GM18861 (cell line): ENCODE data around the gene CCND2.

ENCODE experiments used
- ATAC-seq: cut with Tn5 transposase; IDR thresholded peaks from one replicate; pipeline ENCODE4 v1.9.1; 2021; ENCODE audit not compliant: unreplicated experiment

The CCND2 gene

DNA sequence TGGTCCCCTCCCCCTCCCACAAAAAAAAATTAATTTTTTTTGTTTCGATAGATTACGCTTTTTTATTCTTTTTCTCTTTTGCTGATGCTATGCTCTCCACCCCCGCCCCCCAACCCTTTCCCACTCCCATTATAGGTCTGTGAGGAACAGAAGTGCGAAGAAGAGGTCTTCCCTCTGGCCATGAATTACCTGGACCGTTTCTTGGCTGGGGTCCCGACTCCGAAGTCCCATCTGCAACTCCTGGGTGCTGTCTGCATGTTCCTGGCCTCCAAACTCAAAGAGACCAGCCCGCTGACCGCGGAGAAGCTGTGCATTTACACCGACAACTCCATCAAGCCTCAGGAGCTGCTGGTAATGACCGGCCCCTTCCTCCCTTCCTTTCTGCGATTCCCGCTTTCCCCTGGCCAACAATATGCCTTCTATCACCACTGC lies 2.3 kb downstream of the CCND2 start:
- no peak for ATAC-seq

DNA sequence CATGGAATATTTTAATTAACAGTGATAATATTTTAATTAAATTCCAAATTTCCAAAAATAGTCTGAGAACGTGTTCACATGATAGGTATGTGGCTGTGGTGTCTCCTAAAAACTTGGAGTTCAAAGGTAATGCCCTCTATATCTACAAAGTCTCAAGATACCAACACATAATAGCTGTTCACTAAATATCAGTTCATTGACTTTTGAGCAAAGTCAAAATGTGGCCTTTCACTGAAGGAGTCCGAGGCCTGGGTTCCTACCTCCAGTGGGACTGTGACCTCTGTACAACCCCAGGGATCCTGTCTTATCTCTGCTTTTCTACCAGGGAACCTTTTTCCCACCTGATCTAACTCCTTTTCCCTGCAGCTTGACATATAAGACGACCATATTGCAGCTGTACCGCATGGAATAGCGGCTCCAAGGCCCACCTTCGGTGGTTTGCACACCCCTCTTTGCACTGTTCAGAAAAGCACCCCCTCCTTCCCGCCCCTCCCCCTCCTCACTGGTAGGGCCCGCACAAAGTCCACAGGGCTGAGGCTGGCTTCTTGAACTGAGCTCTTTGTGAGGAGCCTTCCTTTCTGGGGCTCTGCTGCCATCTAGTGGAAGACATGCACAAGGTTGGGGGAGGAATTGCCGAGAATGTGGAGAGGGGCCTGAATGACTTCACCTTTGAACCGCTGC lies 3.1 kb downstream of the CCND2 start:
- no peak for ATAC-seq

DNA sequence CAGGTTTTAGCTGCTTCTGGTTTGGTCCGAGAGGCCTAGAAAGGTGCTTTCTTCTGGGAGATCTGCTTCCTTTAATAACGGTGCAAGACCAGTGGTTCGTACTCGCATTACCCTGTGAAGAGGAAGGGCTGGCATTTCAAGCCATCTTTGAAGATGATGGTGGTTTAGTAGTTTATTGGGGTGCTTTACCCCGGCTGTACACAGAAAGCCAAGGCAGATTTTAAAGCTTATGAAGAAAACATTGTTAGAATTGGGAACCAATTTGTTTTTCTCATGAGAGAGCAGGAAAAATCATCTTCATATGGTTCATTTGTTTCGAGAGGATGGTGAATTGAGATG lies 3.6 kb downstream of the CCND2 start:
- ATAC-seq: no peak

DNA sequence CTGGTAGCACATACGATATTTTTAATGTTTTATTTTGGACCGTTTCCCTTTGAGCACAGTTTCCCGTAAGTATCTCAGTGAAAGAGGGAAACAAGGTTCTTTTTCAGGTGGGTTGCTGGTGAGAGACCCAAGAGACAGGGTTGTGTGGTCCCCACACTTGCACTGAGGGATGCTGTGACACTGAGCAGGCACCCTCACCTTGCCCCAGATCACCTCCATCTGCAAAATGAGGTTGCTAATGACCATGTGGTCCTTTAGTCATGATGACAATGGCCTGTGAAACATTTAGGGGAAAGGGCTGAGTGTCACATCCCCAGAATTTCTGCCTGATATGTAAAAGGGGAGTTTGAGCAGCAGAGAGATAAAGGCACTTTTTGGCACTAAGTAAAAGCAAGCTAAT lies 4.3 kb downstream of the CCND2 start:
- ATAC-seq: no peak

DNA sequence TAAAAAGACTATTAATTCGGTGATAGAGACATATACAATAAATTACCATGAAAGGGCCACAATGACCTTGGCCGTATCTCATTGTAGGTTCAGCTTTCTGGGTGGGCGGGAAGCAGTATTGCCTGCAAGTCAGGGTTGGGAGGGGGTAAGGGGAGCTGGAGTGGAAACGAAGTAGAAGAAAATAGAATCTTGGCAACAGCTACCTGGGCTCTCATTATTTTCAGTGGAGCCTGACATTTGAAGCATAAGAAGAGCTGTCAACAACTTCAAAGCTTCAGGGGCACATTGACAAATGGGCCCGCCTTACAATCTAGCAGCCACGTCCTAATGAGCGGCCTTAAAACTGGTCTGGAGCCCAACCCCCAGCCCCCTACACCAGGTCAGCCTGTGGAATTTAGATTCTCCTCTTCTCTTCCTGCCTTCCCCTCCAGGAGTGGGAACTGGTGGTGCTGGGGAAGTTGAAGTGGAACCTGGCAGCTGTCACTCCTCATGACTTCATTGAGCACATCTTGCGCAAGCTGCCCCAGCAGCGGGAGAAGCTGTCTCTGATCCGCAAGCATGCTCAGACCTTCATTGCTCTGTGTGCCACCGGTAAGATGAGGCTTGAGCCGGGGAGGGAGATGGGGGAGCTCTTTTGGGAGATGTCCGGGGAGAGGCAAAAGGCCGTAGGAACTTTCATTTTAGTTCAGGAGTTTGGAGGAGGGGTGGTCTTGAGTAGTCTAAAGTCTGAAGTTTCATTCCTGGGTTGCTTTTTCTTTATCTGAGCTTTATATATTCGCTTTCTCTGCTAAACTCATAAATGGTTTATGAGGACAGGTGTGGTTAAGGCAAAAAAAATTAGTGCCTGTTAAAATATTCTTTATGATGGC lies 5.0 kb downstream of the CCND2 start:
- no peak for ATAC-seq

DNA sequence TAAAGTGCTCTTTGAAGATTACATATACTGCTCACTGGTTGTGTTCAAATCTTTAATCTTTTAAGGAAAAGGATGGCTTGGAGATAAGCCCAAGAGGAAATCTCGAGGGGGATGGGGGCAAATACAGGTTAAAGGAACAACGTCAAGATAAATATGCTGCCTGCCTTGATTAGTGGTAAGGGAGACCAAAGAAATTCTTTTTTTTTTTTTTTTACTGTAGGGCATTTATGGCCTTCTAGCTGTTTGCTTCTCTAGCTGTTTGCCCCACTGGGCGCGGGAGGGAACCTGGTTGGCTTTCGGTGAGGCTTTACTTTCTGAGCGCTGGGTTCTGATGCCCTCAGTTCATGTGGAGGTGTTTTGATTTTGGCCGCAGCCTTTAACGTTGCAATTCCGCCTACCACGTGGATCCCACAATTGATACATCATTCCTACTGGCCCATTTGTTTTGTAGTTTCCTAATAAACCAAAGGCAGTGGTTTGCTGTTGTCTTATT lies 5.7 kb downstream of the CCND2 start:
- ATAC-seq: no peak

DNA sequence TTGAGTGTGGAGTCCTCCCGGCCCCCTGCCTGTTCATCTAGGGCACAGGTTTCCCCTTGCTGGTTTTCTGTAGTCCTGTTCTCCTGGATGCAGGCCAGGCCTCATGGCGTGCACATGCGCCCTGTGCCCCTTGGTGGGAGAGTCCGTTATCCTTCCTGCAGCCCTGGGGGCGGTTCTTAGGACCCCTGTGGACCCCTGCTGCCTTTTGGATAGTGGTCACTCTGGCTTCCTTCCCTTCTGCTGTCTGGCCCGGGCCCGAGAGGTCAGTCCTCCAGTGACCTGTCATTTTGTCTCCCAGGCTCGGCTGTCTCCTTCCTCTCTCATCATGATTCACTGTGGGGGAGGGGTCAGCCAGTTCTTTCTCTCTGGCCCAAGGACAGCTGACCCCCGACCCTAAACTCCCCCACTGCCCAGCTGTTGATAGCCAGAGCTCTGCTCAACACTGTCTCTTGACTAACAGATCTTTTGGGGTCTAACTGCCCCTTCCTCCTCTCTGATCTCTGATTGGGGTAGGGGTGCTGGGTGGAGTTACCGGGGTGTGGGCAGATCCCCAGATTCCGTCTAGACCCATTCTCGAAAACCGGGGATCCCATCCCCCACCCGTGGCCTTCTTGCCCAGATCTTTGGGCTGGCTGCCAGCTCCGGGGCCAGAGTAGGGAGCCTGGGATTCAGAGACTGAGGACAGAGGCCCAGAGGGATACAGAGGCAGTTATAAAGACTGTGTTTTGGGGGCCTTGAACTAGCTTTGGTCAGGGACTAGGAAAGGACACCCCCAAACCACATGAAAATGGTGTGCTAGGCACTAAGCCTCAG lies 7.0 kb downstream of the CCND2 start:
- ATAC-seq: no peak

DNA sequence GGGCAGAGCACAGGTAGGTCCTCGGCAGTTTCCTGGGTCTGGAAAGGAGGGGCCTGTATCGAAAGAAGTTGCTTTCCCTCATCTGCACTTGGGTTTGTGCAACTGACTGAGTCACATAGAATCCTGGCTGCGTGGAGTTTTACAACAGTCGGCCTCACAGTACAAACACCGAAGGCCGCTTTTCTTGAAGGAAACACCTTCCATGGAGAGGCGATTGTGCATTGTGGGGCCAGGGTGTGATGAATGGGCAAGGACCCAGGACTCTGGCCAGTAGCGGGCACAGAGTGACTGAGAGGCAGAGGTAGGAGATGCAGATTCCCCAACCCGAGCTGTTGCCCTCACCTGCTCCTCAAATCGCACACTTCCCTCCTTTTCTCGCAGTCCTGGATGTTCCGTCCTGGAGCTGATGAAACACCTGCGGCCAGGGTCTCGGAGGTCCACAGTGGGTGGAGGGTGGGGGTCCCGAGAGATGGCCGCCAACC lies 7.7 kb downstream of the CCND2 start:
- ATAC-seq: no peak

DNA sequence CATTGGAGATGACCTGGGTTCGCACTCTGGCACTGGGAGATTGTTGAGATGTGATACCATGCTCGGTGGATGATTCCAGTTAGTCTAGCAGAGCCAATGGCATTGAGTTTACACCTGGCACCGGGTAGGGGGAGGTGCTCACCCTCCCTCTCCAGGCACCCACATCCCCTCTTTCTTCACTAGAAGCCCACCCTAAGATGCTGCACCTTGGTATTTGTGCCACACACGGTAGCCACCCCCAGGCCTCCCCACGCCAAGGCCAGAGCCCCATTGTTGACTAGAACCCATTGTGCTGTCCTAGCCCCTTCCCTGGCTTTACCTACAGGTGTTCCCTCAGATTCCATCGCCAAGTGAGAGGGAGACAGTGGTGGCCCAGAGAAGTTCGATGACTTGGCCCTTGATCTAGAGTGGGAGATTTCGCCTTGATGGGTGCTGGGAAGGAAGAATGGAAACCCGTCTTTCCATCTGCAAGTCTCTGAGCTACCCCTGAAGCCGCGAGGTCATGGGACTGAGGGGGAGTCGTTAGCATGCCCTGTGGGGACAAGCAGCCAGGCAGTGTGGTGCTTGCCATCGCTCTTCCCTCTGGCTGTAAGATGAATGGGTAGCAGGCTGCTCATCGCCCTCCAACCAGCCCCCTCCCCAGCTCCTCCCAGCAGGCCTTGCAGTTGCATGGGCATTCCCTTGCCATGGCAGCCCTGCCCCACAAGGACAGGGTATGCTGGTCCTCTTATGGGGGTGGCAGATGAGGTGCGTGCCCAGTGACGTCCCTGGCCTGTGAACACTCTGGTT lies 8.7 kb downstream of the CCND2 start:
- ATAC-seq: no peak

DNA sequence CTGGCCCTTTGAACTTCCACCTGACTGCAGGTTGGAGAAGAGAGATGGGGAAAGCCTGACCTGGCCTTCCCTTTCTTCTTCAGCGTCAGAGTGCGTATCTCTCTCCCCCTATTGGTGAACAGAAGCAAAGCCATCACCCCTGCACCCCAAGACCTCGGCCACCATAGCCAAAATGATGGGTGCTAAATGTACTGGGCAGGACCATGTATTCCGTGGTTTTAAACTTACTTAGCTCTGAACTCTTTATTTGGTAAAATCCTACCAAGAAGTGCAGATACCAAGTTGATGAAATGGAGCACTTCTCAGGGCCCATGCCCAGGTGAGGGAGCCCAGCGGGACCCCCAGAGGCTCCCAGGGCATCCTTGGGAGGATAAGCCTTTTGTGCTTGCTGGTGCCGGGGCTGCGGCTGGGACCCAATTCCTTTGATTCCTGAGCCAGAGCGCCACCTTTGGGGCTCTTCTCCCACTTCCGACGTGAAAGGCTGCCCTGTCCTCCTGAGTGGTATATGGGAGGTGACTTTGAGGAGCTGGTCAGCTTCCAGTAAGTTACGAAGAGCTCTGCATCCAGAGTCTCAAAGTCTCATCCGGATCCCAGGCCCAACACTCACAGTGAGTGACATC lies 9.4 kb downstream of the CCND2 start:
- ATAC-seq: no peak

DNA sequence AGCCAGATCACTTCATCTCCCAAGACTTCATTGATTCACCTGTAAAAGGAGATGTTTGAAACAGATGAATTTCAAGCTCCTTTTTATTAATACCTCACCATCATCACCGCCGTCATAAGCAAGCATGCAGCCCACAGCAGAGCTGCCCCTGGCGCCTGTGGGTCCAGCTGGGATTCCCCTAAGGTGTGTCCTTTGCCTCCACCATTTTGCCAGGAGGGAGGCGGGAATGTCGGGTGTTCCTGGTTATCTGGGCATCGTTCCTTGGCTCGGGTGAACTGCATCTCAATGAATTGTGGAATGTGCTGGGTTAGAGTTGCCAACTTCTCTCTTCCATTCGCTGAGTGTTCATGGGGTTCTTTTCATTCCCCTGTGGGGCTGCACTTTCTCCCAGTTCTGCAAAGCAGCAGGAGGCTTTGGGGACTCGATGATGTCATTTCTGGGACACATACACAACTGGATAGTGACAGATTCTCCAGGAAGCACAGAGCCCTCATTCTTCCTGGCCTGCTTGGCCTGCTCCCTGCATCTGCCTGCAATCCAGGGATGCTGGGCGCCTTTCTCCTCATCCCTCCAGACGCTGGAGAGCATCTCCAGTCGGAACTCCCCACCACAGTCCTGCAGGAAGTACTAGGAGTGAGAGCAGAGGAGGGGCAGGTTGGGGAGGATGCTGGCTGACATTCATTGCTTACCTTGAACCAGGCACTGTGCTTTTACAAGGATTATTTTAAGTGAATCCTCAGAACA lies 10.1 kb downstream of the CCND2 start:
- ATAC-seq: no peak

DNA sequence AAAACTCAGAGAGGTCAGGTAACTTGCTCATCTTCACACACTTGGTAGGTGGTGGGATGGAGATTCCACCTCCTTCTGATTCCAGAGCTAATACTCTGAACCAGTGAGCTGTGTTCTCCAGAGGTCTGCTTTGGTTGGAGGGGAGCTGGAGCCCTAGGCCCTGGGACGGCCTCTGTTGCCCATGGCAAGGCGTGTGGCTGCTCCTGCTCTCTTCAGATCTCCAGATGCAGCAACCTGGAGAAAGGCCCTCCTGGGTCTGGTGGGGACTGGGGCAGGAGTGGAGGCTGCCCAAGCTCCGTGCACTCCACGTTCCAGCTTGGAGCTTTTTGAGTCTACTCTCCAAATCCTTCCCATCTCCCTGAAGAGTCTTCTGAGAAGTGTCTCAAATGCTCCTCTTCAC lies 10.7 kb downstream of the CCND2 start:
- ATAC-seq: no peak

DNA sequence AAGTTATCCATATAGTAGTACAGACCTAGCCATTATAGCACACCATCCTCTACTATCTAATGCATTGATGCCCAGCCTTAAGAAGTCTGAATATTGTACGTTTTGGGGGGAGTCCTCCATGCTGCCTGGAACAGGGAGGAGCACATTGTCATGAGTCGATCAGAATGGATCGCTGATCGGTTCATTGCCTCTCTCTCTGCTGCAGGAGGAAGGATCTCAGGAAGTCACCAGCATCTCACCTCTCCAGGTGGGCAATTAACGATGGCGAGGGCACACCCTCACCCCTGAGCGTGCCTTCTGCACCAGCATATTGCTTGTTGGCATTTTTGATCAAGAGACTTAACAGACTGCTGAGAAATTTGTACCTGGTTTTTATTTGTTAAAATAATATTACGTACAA lies 11.5 kb downstream of the CCND2 start:
- no peak for ATAC-seq

DNA sequence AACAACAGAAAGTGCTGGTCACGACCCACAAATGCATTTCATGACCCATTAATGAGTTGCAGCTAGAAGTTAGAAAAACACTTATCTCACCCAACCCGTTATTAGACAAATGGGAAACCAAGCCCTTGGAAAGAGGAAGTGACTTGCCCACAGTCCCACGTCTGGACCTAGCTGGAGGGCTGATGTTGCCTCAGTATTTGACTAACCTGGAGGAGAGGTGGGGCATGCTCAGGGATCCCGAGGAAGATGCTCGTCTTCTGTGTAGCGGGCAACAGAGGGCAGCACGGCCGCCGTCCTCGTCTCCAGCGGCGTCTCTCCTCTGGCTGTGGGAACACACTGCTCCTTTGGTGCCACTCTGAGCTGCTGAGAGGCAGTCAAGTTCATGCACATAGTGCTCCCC lies 12.7 kb downstream of the CCND2 start:
- no peak for ATAC-seq

DNA sequence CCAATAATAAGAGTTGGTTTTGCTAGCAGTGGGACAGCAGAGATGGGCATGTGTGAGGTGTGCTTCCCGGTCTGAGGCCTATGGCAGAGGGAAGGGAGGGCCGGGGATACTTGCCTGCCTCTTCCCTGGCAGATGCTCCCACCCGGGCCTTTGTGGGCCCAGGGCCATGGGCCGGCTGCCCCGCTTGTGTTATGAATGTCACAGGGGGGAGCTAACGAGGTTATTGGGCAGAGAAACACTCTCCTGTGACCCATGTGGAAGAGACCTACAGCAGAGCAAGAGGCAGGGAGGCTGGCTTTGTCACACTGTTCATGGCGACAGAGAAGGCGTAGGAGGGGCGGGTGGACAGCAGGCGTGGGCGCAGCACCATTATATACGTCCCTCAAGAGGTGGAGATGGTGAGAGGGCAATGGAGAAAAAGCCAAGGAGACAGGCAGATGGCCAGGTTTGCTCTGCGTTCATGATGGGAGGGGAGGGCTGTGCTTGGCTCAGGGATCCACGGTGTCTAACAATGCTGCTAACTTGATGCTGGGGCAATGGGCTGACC lies 13.3 kb downstream of the CCND2 start:
- ATAC-seq: no peak

DNA sequence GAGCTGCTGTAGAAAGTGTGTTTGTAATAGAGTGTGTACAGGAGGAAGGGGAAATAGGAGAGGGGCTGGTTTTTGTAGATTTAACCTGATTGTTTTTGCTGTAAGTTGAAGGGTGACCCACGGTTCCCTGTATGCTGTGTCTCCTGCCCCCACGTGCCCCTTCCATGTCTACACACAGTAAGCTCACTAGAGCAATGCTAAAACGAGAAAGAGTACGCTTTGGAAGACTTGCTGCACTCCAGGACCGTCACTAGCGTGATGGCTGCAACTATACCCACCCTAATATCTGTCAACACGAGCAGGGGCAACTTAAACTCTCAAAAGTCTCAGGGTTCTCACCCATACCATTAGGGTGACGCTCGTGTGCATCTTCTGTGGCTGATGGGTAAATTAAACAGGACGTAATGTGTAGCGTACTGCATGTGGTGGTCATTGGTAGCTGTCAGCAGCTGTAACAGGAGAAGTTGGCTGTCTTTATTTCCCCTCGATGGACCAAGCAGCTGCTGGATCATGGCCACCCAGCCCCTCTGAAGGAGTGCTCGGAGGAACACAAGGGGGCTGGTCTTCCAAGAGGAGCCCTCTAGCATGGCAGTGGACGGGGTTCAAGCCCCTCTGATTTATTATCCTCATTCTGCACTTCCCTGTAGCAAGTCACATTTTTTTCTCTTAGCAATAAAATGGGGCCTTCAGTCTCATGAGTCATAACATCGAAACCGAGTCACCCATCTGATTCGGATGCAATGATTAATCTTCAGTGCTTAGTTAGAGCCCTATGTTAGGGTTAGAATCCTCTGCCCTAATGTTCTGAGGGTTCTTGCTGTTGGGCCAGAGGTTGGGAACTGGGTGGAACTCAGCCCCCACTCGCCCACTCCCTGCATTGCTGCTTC lies 14.0 kb downstream of the CCND2 start:
- no peak for ATAC-seq

DNA sequence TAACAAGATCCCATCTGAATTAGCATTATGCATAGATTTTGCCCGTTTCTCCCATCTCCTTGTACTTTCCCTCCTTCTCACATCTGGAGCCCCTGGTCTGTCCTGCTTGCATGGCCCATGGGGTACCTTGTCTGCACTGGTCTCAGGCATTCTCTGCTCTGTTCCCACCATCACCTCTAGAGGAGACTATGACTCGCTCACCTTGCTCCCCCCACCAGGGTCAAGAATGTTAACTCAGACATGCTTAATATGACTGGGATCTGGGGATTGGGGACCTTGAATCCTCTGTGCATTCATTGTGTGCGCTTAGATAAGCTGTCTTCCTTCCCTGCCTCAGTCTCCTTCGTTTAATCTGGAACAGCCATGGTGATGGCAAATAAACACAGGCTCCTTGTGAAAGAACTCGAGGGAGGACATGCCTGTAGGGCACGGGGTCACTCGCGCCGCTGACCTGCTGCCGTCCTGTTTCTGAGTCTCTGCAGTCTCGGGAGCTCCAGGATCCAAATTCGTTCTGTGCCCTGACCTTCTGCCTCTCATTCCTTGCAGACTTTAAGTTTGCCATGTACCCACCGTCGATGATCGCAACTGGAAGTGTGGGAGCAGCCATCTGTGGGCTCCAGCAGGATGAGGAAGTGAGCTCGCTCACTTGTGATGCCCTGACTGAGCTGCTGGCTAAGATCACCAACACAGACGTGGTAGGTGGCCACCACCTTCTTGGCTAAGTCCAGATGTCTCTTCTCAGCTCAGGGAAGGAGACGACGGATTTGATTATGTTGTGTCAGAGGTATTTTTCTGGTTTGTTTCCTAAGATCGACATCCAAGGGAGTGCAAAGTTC lies 15.0 kb downstream of the CCND2 start:
- no peak for ATAC-seq
